ENCODE data around the gene NAV2.

- TF ChIP-seq CTCF (IDR thresholded peaks at IDR 0.05) (no peak), EZH2 (IDR thresholded peaks at IDR 0.05) (no peak), EZH2phosphoT487 (IDR thresholded peaks at IDR 0.05) (no peak)
Measured at GRCh38 chr11:19973136-19973635, 260.5 kb downstream of the NAV2 start.

All from neural progenitor cell (in vitro differentiated cells).